ENCODE results near the gene IFRD2. TPM values are rescaled to one million over a fixed set of nuclear protein-coding genes. Genes with fewer than 3 reads are reported as not detected.
A peak's percentile ranks its signal among the peaks of the same experiment; 100 is the strongest.

IFRD2 gene
- total RNA-seq, 1 experiment from 2014 or later, result 70.9 TPM

GRCh38 chr3:50330330-50330729, 38.1 kb upstream of the IFRD2 start:
- no peak overlapping the region for H3K4me3 ChIP-seq
- DNase-seq (ENCODE audit: low read depth in 1 of 2, low spot score in 2 of 2), result no peak
- H3K27me3 ChIP-seq (replicated peaks), result no peaks in the 10 kb centered on the region
- no peak overlapping the region for H3K27ac ChIP-seq
- peaks cover 17% of the 10 kb centered on the region for H3K4me1 ChIP-seq (replicated peaks)
- no peaks in the 10 kb centered on the region for H3K9me3 ChIP-seq (replicated peaks)
- peaks cover 65% of the 10 kb centered on the region for H3K36me3 ChIP-seq

DNA sequence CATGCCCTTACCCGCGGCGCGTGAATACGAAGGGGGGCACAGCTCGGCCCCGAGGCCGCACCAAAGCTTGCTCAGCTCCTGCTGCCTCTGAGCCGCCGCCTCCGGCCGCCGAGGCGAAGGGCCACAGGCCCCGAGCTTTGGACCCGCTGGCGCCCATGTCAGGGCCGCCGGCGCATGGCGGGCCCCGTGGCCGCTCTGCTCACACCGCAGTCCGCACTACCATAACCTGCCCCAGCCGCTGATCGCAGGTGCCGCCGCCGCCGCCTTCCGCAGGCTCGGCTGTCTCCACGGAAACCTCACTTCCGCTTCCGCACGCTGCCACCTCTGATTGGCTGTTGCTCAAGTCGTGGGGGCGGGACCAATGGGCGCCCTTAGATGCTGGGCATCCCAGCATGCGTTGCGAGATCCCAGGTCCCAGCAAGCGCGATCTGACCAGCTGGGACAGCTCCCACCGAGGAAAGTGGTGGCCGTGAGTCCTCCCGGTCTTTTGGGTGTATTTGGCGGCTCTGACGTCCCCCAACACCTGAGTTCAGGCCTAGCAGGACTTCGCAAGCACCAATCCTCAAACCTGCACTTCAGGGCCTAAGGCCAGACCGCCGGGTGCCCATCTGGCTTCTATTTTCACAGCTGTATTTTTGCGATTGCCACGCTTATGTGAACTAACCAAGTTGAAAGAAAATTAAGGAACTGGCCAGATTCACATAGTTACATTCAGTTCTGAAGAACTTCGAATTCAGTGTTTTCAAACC, 35.9 kb upstream of the IFRD2 start, which contains the start of gene TUSC2:
TSS of gene TUSC2 (minus strand) at position 281 of the 749 bp plus-strand sequence. CDS start at position 157, 124 bp downstream.
- Histone ChIP-seq H3K36me3 (peaks cover 61% of the 10 kb centered on the region), H3K4me3 (peak within 1 kb of the TSS; percentile 76), H3K9me3 (replicated peaks) (no peaks in the 10 kb centered on the region), H3K4me1 (replicated peaks) (peaks cover 14% of the 10 kb centered on the region), H3K27ac (no peak within 1 kb of the TSS), H3K27me3 (replicated peaks) (no peaks in the 10 kb centered on the region)
- DNase-seq (ENCODE audit: low read depth in 1 of 2, low spot score in 2 of 2), result peak; percentile 76 to 93

- Histone ChIP-seq H3K4me3 (peak overlapping the region; percentile 76), H3K36me3 (peaks cover 53% of the 10 kb centered on the region), H3K27me3 (replicated peaks) (no peaks in the 10 kb centered on the region), H3K9me3 (replicated peaks) (no peaks in the 10 kb centered on the region), H3K4me1 (replicated peaks) (peaks cover 14% of the 10 kb centered on the region), H3K27ac (no peak overlapping the region)
- no peak for DNase-seq (ENCODE audit: low read depth in 1 of 2, low spot score in 2 of 2)
Observed at GRCh38 chr3:50327129-50327528, 34.9 kb upstream of the IFRD2 start.

- DNase-seq (ENCODE audit: low read depth in 1 of 2, low spot score in 2 of 2), result no peak
- no peak overlapping the region for H3K27ac ChIP-seq
- peaks cover 45% of the 10 kb centered on the region for H3K36me3 ChIP-seq
- H3K4me3 ChIP-seq, result no peak overlapping the region
- H3K9me3 ChIP-seq (replicated peaks), result no peaks in the 10 kb centered on the region
- H3K27me3 ChIP-seq (replicated peaks), result no peaks in the 10 kb centered on the region
- peaks cover 22% of the 10 kb centered on the region for H3K4me1 ChIP-seq (replicated peaks)
Observed at GRCh38 chr3:50326182-50326541, 33.9 kb upstream of the IFRD2 start.

DNA sequence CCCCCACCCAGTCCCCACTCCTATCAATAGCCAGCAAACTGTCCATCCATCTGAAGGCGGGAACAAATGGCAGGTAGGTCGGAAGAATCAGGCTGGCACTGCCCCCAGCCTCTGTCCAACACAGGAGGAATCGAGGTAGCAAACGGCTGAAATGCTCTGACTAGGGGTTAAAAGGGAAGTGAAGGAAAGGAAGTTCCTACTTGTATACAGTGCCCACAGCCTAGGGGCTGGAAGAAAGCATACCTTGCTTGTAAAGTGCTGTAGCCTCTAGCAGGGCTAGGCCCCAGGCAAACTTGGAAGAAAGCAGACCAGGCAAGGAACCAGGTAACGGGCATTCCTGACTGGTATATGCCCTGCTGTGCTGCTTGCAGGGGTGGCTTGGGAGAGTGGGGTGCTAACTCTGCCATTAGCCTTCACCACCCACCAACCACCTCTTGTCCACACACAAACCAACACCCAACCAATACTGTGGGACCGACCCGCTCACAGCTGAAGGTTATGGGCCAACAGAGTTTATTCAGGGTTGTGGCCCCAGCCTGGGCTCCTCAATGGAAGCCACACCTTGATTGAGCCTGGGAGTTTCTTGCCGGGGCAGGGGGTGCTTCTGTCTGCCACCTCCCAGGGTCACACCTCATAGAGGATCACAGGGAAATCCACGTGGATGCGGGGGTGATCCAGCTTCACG, 33.4 kb upstream of the IFRD2 start:
- no peaks in the 10 kb centered on the region for H3K27me3 ChIP-seq (replicated peaks)
- peaks cover 43% of the 10 kb centered on the region for H3K36me3 ChIP-seq
- H3K4me3 ChIP-seq, result no peak overlapping the region
- H3K9me3 ChIP-seq (replicated peaks), result no peaks in the 10 kb centered on the region
- H3K4me1 ChIP-seq (replicated peaks), result peaks cover 24% of the 10 kb centered on the region
- no peak overlapping the region for H3K27ac ChIP-seq
- no peak for DNase-seq (ENCODE audit: low read depth in 1 of 2, low spot score in 2 of 2)

GRCh38 chr3:50325113-50325480, 32.9 kb upstream of the IFRD2 start:
- H3K27ac ChIP-seq, result no peak overlapping the region
- DNase-seq (ENCODE audit: low read depth in 1 of 2, low spot score in 2 of 2), result no peak

GRCh38 chr3:50324351-50325112, 32.3 kb upstream of the IFRD2 start:
- Histone ChIP-seq H3K27me3 (replicated peaks) (no peaks in the 10 kb centered on the region), H3K4me1 (replicated peaks) (peaks cover 32% of the 10 kb centered on the region), H3K36me3 (peaks cover 36% of the 10 kb centered on the region), H3K27ac (no peak overlapping the region), H3K9me3 (replicated peaks) (no peaks in the 10 kb centered on the region), H3K4me3 (no peak overlapping the region)
- peak; percentile 43 to 67 for DNase-seq (ENCODE audit: low read depth in 1 of 2, low spot score in 2 of 2)

More at GRCh38 chr3:50325113-50325480, 32.9 kb upstream of the IFRD2 start:
- H3K9me3 ChIP-seq (replicated peaks), result no peaks in the 10 kb centered on the region
- H3K4me3 ChIP-seq, result no peak overlapping the region
- peaks cover 37% of the 10 kb centered on the region for H3K36me3 ChIP-seq
- peaks cover 29% of the 10 kb centered on the region for H3K4me1 ChIP-seq (replicated peaks)
- H3K27me3 ChIP-seq (replicated peaks), result no peaks in the 10 kb centered on the region

GRCh38 chr3:50323614-50324199, 31.5 kb upstream of the IFRD2 start:
- no peaks in the 10 kb centered on the region for H3K27me3 ChIP-seq (replicated peaks)
- H3K9me3 ChIP-seq (replicated peaks), result no peaks in the 10 kb centered on the region
- H3K36me3 ChIP-seq, result peaks cover 38% of the 10 kb centered on the region
- peaks cover 31% of the 10 kb centered on the region for H3K4me1 ChIP-seq (replicated peaks)
- no peak for DNase-seq (ENCODE audit: low read depth in 1 of 2, low spot score in 2 of 2)
- H3K27ac ChIP-seq, result no peak overlapping the region
- no peak overlapping the region for H3K4me3 ChIP-seq

DNA sequence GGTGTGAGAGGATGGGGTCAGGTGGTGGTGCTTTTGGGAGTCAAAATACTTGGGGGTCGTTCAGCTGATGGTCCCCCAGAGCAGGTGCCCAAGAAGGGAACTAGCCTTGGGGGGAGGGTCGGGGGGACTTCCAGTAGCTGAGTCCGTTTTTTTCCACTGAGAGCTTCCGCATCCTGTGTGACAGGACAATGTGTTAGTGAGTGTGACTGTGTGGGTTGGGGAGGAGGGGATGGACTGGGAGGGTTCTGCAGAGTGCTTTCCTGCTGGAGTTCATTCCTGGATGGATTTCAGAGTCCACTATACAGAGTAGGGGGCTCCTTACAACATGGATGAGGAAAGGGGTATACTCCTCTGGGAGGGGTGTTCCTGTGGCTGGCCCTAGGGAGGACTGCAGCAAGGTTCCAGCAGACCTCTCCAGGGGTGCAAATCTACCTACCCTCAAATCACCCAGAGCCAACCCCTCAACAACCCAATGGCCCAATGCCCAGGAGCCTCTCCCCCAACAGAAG, 30.9 kb upstream of the IFRD2 start:
- DNase-seq (ENCODE audit: low read depth in 1 of 2, low spot score in 2 of 2), result no peak
- Histone ChIP-seq H3K4me1 (replicated peaks) (peaks cover 26% of the 10 kb centered on the region), H3K9me3 (replicated peaks) (no peaks in the 10 kb centered on the region), H3K27ac (no peak overlapping the region), H3K27me3 (replicated peaks) (no peaks in the 10 kb centered on the region), H3K36me3 (peaks cover 43% of the 10 kb centered on the region), H3K4me3 (no peak overlapping the region)

DNA sequence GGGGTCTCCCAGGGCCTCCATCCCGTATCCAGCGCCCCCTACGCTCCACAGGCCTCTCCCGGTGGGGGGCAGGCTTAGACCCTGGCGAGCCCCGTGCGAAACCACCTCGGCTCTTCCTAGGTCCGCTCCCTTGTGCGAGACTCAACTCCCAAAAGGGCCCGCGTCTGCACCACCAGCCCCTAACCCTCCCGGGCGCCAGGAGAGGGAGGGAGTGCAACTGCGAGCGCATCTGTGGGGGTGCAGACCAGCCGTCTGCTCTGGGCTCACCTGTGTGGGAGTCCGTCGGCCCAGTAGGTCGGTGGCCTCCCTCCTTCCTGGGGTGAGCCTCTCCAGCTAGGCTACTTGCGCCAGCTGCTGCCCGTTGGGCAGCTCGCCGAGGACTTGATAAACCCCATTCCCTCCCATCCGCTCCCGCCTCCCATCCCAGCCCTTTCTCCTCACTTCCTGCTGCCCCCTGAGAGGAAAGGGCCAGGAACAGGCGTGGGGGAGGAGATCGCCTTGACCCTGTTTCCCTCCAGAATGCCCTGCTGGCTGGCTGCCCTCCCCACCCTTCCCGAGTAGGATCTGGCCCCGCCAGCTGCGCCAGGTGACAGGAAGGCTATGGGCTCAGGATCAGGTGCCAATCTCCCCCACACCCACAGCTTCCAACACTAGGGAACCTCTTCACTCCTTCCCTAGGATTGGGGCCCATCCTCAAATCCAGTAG, 30.3 kb upstream of the IFRD2 start, which contains the start of gene HYAL2:
TSS of gene HYAL2 (minus strand) at position 360 of the 706 bp plus-strand sequence. CDS start 2,256 bp downstream, outside the sequence.
- Histone ChIP-seq H3K4me1 (replicated peaks) (peaks cover 25% of the 10 kb centered on the region), H3K27ac (peak within 1 kb of the TSS; percentile 100), H3K9me3 (replicated peaks) (no peaks in the 10 kb centered on the region), H3K27me3 (replicated peaks) (no peaks in the 10 kb centered on the region), H3K36me3 (peaks cover 44% of the 10 kb centered on the region), H3K4me3 (peak within 1 kb of the TSS; percentile 97)
- DNase-seq (ENCODE audit: low read depth in 1 of 2, low spot score in 2 of 2), result no peak

DNA sequence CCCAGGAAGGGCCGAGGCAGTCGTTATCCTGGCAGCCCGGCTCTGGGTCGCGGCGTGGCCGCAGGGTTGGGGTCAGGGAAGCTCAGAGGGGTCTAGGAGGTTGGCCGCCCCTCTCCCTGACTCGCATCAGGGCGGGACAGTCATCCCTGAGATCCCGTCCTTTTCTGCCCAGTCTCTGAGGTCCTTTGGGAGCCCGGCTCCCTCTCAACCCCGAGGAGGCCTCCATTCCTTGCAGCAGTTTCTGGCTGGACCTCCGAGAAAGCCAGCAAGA, 29.8 kb upstream of the IFRD2 start:
- DNase-seq (ENCODE audit: low read depth in 1 of 2, low spot score in 2 of 2), result no peak
- no peaks in the 10 kb centered on the region for H3K9me3 ChIP-seq (replicated peaks)
- no peaks in the 10 kb centered on the region for H3K27me3 ChIP-seq (replicated peaks)
- H3K4me1 ChIP-seq (replicated peaks), result peaks cover 21% of the 10 kb centered on the region
- no peak overlapping the region for H3K27ac ChIP-seq
- H3K4me3 ChIP-seq, result peak overlapping the region; percentile 97
- H3K36me3 ChIP-seq, result peaks cover 44% of the 10 kb centered on the region

GRCh38 chr3:50321336-50322114, 29.3 kb upstream of the IFRD2 start:
- peaks cover 47% of the 10 kb centered on the region for H3K36me3 ChIP-seq
- peak overlapping the region; percentile 97 for H3K4me3 ChIP-seq
- peak; percentile 89 to 97 for DNase-seq (ENCODE audit: low read depth in 1 of 2, low spot score in 2 of 2)
- H3K4me1 ChIP-seq (replicated peaks), result peaks cover 24% of the 10 kb centered on the region
- H3K27me3 ChIP-seq (replicated peaks), result no peaks in the 10 kb centered on the region
- no peaks in the 10 kb centered on the region for H3K9me3 ChIP-seq (replicated peaks)
- peak overlapping the region; percentile 100 for H3K27ac ChIP-seq

Data from SJSA1 (cell line).